K562 (cell line): ENCODE measurements around the gene TGFBR3L. TPM values are rescaled to one million over a fixed set of nuclear protein-coding genes. Genes with fewer than 3 reads are reported as not detected.

Experiments
- CBX2 ChIP-seq: fragments of 200-600 bp; sonication (generic); IDR thresholded peaks from one replicate; pipeline ENCODE4 v1.6.1; 2012; ENCODE audit warnings: mild to moderate bottlenecking, low read length, inconsistent platforms; ENCODE audit not compliant: insufficient read depth, poor library complexity, severe bottlenecking
- CHD7 ChIP-seq: fragments of 200-600 bp; sonication (generic); IDR thresholded peaks from one replicate; pipeline ENCODE4 v1.6.1; 2012; ENCODE audit warnings: mild to moderate bottlenecking, low read depth, low read length, inconsistent platforms
- GABPB2 ChIP-seq: fragments of 250-450 bp; sonication (Bioruptor Pico); conservative IDR thresholded peaks from 2 replicates; pipeline ENCODE4 v1.5.1; 2021; ENCODE audit warnings: mild to moderate bottlenecking
- IRF9 ChIP-seq: fragments of 450-650 bp; IDR thresholded peaks from 2 replicates; pipeline ENCODE4 v1.6.1; 2016; ENCODE audit warnings: missing biosample characterization, missing genetic modification characterization
- KAT2B ChIP-seq: IDR thresholded peaks from one replicate; pipeline ENCODE4 v1.6.1; 2012; ENCODE audit warnings: low read depth, mild to moderate bottlenecking, control low read depth, inconsistent platforms, low read length, moderate library complexity
- RBM14 ChIP-seq: fragments of 200-400 bp; formaldehyde crosslinking; IDR thresholded peaks from 2 replicates; pipeline ENCODE4 v1.6.1; 2018; ENCODE audit warnings: low read depth, mild to moderate bottlenecking, low read length, moderate library complexity, borderline replicate concordance; ENCODE audit not compliant: insufficient read depth
- STAT6 ChIP-seq: sonication (generic); formaldehyde crosslinking; IDR thresholded peaks from 2 replicates; pipeline ENCODE4 v1.8.1; 2023; ENCODE audit warnings: mild to moderate bottlenecking, missing genetic modification reagents
- ZNF551 ChIP-seq: fragments of 250-450 bp; sonication (Bioruptor Pico); IDR thresholded peaks from 2 replicates; pipeline ENCODE4 v1.5.0; 2021; ENCODE audit warnings: mild to moderate bottlenecking, moderate library complexity
- ZNF766 ChIP-seq: fragments of 200-800 bp; sonication (Bioruptor generic); conservative IDR thresholded peaks from 2 replicates; pipeline ENCODE4 v1.6.1; 2016; ENCODE audit warnings: missing genetic modification characterization, missing compliant biosample characterization
- polyA plus RNA-seq, 8 experiments: library from polyadenylated mRNA; depleted of rRNA in 4 of 8; stranded (reverse) in 5 of 8; unstranded in 3 of 8; fragments of >200 nt; fragmentation: Nextera tagmentation in 2 of 8; fragmentation: Illumina TruSeq in 1 of 8; extraction: Ambion mirVana in 2 of 8; extraction: Trizol in 1 of 8; gene quantifications; 2 replicates each; pipeline versions ENCODE4 v1.2.1 to v1.2.3, GENCODE V29; 2011 to 2014; ENCODE audit warnings: inconsistent platforms in 1 of 8, missing spikeins in 1 of 8
- total RNA-seq, 7 experiments: library from RNA; depleted of rRNA in 6 of 7; stranded (reverse); fragments of >200 nt in 6 of 7; fragmentation: Illumina TruSeq in 2 of 7; extraction: Trizol in 2 of 7; gene quantifications; 2 replicates each; pipeline versions ENCODE4 v1.2.1 to v1.2.3, GENCODE V29; 2011 to 2021; ENCODE audit warnings: low replicate concordance in 1 of 7

Gene TGFBR3L
- total and polyA plus RNA-seq, 9 of the 15 experiments (the other 6 are each of a cell fraction or from before 2014, with no cell fraction given): not detected

- no peak for TF ChIP-seq IRF9 (tag)
- no peak for TF ChIP-seq CBX2
- no peak for TF ChIP-seq KAT2B
- no peak for TF ChIP-seq RBM14
- no peak for TF ChIP-seq STAT6 (CRISPR knock-in tag)
- no peak for TF ChIP-seq ZNF766 (CRISPR knock-in tag)
- TF ChIP-seq CHD7: no peak
- no peak for TF ChIP-seq GABPB2 (CRISPR knock-in tag)
- TF ChIP-seq ZNF551 (CRISPR knock-in tag): no peak
These were observed 26.3 kb upstream of the TGFBR3L start, which contains the start of gene LRRC8E (continued) for GRCh38 chr19:7888145-7888825.
